HG02840 (cell line): ENCODE data around the gene FRAS1.
"Not testable (repeated sequence)": the region's sequence is repeated elsewhere in the genome, so short reads cannot be mapped to it uniquely, and the experiment has no call there.

Experiments used
- ATAC-seq: cut with Tn5 transposase; IDR thresholded peaks from one replicate; pipeline ENCODE4 v1.9.1; 2021; ENCODE audit warnings: mild to moderate bottlenecking, moderate library complexity, moderate number of reproducible peaks; ENCODE audit not compliant: unreplicated experiment, low FRiP score

Gene FRAS1

DNA sequence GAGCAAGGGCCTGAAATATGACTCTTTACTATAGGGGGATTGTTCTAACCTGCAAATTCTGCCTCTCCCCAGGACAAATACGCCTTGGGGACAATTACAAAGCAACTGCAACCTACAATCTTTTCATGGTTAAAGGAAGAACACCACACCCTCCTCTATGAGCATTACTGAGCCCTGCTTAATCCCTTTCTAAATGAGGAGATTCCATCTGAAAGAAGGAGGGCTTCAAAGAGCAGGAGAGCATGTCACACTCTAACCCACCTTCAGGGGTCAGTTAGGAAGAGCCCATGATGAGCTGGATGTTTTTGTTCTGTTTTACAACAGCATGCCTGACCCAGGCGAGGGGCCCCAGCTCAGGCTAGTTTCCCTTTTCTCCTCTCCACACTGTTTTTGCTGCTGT, 360.5 kb downstream of the FRAS1 start:
- ATAC-seq, result no peak

DNA sequence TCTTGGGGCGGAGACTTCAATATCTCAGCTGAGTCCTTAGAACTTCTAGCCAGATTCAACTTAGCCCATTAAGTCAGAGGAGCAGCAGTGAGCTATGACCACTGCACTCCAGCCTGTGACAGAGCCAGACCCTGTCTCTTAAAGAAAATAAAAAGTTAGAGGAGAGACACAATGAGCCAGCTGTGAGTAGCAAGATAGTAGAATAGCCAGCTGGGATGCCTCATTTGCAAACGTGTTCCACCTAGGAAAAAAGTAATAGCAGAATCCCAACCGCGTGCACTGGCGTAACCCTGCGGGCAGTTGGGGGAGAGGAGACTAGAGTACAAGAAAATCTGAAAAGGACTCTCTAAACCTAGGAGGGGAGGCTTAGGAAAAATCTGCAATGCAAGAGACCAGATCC, 361.3 kb downstream of the FRAS1 start:
- no peak for ATAC-seq

DNA sequence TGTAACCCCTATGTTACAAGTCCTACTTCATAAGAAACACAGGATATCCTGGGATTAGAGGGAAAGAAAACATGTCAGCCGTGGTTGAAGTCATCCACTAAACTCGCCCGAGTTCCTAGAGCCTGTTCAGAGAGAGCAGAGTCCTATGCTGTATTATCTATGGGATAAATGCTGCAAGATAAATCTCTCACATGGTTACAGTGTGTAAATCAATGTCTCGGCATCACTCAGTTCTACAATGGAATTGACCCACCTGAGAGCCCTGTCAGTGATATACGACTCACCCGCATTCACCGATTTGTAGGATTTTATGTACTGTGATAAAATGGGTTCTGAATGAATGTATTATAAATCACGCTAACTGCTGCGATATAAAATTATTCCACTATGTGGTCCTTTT, 366.7 kb downstream of the FRAS1 start:
- no peak for ATAC-seq

DNA sequence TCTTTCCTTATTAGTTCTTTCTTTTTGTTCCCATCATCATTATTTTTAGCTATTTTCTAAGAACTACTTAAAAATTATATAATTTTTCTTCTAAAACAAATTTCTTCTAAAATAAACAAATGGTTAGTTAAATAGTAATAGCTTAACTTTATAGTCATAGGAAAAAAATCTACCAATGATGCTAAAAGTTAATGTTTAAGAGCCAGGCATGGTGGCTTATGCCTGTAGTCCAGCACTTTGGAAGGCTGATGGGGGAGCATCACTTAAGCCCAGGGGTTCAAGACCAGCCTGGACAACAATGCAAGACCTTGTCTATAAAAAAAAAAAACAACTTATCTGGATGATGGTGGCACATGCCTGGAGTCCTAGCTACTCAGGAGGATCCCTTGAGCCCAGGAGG, 367.3 kb downstream of the FRAS1 start:
- ATAC-seq, result no peak

DNA sequence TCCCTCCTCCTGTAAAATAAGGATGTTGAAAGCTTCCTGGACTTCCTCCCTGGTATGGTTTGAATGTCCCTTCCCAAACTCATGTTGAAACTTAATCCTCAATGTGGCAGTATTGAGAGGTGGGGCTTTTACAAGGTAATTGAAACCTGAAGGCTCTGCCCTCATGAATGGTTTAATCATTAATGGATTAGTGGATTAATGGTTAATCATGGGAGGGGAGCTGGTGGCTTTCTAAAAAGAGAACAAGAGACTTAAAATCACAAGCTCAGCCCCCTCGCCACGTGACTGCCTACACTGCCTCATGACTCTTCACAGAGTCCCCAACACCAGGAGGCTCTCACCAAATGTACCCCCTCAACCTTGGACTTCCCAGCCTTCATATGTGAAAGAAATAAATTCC, 369.8 kb downstream of the FRAS1 start:
- no peak for ATAC-seq

DNA sequence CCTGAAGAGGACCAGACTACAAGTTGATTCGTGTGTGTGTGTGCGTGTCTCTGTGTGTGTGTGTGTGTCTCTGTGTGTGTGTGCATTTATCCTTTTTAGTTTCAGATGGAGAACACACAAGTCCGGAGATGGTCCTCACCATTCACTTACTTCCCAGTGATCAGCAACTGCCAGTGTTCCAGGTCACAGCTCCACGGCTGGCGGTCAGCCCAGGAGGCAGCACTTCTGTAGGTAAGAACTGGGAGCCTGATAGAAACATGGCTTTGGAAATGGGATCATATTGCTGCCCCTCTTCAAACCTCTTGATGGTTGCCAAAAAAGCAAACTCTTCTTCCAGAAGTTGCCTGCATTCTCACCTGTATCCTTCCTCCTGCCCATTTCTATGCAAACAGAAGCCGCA, 371.9 kb downstream of the FRAS1 start:
- ATAC-seq, result no peak

DNA sequence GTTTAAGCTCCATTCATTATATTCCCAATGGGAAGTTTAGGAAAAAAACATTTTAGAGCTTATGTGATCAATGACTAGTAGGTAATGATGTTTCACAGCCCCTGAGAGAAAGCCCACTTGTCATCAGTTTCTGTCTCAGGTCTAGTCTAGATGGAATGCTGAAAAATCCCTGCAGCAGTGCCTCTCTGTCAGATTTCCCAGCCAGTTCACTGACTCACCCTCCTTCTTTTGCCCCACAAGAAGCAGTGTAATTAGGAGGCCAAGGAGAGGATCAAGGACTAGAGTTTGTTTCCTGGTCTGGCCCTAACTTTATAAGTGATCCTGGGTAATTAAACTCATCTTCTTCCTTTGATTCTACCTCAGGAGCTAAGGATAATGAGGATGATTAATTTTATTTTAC, 375.8 kb downstream of the FRAS1 start:
- no peak for ATAC-seq

DNA sequence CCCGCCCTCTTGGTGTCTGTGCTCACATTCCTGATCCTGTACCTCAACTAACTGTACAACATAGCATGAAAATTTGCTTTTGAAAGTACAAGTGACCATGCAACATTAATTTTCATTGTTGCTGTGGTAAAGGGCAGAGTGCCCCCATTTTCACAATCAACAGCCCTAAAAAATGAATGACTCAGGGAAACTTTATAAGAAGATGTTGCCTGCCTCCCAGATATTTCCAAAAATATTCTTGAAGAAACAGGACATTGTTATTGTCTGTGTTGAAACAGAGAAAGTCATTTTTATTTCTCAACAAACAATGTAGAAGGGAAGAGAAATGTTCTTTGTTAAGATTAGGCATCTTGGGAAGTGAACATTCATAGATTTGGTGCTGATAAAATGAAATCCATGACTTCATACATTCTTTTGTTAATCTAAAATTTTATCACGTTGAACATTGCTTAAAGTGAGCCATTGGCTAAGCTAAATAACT, 380.5 kb downstream of the FRAS1 start:
- ATAC-seq, result no peak

DNA sequence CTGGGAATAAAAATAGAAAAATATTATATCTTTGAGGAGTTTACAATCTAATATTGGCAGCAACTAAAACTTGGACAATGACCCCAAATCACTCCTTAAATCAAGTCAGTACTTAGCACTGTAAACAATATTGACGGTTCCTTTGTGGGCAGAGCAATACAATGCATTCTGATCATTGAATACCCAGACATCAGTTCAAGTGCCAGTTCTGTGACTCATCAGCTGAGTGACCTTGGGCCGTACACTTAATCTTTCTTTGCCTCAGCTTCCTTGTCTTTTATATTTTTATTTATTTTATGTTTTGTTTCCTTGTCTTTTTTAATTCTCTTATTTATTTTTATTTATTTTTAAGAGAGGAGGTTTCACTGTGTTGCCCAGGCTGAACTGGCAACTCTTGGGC, 382.2 kb downstream of the FRAS1 start:
- no peak for ATAC-seq

DNA sequence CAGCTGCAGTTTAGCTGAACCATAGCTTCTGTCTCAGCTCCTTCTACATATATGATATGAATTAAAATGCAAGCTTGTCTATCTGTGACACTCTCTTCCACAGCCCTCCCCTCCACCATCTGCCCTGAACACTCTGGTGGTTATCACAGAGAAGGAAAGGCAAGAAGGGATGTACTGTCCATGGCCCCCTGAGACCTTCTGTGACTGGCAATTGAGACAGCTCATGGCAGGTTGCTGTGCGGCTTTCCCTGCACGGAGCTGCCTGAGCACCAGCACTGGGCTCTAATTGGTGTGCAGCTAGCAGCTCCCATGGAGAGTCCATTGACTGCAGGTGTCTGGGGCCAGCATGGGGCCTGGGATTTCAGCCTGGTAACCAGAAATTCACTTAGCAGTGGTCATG, 384.6 kb downstream of the FRAS1 start:
- no peak for ATAC-seq

DNA sequence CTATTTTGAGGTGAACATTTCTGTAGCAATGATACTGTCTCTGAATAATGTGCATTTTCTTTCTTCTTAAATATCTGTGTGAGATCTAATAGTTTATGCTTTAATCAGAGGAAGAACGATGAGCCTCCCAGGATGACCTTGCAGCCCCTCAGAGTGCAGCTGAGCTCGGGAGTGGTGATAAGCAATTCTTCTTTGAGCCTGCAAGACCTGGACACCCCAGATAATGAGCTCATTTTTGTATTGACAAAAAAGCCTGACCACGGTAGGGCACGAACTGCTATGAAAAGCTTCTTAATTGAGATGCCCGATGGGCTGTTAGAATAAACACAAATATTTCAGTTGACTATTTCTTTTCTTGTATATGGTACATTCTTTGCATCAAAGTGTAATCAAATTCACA, 389.5 kb downstream of the FRAS1 start:
- ATAC-seq, result no peak

DNA sequence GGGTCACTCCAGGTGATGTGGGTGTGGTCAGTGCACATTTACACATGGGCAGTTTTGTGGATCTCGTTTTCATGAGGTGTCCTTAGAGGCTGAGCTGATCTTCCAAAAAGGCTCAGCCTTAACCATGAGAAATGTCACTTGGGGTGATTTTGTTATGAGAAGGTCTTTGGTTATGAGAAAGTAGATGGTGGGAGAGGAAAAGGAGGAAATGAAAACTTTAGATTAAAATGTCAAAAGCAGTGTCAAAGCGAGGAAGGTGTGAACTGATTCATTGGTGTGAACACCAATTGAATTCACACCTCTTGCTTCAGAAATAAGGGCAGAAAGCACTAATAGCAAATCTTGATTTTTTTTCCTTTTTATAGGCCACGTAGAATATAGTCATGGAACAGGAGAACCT, 394.3 kb downstream of the FRAS1 start:
- no peak for ATAC-seq

DNA sequence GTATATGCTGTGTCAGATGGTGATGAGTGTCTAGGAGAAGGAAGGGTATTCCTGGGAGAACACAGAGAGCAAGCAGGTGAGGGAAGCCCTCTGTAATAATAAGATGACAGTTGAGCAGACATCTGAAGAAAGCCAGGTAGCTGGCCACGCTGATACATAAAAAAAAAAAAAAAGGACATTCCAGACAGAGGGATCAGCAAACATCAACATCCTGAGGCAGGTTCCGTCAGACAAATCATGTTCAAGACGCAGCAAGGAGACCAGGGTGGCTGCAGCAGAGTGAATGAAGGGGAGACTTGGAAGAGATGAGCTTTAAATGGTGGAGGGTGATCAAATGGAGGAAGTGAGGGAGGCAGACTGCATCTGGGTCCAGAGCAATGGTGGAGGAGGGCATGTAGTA, 396.9 kb downstream of the FRAS1 start:
- ATAC-seq, result no peak

DNA sequence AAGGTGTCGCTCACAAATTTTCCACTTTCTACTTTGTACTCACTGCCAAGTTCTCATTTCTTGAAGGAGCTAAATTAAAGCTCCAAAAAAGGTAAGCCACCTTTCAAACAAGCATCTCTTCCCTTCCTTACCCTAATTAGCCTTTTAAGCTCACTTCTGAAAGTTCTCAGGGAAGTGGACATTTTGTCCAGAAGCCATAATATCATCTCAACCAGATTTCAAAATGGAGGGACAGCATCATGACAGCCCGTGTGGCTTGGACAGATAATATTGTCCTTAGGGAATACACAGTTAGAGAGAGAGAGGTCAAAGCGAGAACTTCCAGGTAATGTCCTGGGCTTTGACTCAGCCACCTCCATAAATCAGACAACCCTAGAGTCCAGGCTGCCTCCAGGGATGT, 400.6 kb downstream of the FRAS1 start:
- no peak for ATAC-seq

DNA sequence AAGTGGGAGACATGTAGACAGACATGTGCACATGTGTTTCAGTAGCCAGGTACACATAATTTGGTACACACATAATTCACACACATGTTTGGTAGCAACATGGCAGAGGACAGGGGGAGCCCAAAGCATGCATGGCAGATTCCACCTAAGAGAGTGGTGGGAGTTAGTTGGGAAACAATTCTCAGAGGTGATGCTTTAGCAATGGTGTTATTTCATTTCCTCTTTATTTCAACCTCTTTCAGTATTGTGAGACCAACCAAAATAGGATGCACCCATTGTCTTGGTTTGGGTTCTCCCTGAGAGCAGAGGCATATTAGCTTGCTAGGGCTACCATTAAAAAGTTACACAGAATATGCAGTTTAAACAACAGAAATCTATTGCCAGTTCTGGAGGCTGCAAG, 402.2 kb downstream of the FRAS1 start:
- no peak for ATAC-seq

DNA sequence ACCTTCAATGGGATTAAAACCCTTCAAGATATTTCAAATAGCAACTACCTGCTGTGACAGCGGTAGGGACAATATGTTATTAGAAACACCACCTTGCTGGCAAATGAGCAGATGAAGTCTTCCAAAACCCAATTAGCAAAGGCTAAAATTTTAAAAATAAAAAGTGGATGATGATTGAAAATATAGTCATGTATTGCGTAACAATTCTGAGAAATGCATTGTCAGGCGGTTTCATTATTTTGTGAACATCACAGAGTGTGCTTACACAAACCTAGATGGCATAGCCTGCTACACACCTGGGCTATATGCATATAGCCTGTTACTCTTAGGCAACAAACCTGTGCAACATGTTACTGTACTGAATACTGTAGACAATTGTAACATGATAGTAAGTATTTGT, 403.2 kb downstream of the FRAS1 start:
- no peak for ATAC-seq

DNA sequence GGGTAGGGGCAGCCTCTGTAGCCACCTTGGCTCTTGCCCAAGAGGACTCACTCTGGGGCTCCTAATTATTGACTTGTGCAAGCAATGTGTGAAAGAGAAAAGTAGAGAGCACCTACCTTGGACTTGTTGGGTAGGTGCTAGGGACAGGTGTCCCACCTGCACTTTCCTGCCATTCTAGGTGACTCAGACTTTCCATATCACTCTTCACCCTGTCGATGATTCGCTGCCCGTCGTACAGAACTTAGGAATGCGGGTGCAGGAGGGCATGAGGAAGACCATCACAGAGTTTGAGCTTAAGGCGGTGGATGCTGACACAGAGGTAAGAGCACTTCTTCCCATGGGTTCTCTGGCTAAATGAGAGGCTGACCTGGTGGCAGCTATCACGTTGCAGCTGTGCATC, 407.1 kb downstream of the FRAS1 start:
- no peak for ATAC-seq

DNA sequence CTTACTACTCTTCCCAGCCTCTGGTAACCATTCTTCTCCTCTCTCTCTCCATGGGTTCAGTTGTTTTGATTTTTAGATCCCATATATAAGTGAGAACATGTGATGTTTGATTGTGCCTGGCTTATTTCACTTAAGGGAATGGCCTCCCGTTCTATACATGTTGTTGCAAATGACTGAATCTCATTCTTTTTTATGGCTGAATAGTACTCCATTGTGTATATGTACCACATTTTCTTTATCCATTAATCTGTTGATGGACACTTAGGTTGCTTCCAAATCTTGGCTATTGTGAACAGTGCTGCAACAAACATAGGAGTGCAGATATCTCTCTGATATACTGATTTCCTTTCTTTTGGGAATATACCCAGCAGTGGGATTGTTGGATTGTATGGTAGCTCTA, 410.1 kb downstream of the FRAS1 start:
- not testable (repeated sequence) for ATAC-seq

DNA sequence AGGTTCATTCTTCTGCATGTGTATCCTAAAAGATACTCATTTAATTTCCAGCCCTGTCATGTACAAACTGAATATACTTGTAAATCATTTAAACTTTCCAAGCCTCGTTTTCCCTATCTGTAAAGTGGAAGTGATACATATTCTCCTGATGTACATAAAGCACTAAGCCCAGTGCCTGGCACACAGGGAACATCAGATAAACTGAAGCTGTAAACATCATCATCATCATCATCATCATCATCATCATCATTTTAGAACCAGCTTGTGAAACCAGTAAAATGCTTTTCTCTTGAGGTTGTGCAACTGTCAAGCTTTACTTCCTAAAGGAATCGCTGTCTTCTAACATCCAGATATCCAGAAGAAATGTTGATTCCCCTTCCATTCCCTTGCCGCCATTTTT, 411.1 kb downstream of the FRAS1 start:
- ATAC-seq, result no peak

DNA sequence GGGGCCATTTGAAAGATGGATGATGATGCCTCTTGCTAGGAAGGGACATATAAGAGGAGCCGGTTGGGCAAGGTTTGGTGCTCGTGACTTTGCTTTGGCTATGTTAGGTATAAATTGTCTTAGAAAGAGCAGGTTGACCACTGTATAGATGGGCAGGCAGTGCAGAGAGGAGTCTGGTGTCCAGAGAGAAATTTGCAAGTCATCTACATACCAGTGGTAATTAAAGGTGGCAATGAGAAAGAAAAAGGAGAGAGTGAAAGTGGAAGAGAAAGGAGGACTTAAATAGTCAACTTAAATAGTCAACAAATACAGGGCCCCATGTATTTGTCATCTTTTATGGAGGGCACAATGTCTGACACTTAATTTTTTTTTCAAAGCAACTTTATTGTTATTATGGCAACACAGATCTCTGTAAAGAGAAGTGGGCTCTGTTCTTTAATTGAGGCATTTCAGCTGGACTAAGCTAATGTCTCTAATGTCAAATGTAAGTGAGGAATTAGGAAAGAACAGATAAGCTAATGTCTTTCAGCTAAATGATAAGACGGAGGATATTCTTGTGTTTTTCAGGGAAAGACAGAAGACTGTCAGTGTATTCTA, 419.1 kb downstream of the FRAS1 start:
- no peak for ATAC-seq

DNA sequence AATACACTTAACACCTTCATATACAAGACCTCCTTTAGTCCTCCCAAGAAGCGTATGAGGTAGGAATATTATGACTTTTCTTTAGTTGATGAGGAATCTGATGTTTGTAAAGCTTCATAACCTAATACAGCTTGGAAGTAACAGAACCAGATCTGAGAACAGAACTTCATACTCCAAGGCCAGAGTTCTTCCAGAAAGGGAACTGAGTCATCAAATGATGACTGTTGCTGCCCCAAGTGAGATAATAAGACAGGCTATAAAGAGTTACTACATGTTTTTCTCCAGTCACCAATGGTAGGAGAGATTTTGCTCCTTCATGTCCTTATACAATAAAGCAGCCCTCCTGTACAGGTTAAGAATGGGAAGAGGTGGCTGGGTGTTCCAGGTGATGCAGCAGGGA, 420.2 kb downstream of the FRAS1 start:
- ATAC-seq, result no peak

DNA sequence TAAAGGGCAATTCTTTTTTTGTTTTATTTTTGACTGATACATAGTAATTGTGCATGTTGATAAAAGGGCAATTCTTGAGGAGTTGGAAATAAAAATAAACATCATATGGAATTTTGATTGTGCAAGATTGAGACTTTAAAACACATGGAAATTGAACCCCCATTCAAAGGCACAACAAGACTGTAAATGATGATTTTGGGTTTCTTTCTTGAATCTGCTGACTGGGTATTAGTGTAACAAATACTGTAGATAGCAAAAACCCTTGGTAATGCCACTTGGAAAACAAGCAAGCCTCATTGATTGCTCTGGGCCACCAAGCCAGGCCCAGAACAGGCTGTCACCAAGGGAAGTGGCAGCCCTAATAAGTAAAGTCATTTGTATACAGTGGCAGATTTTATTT, 421.4 kb downstream of the FRAS1 start:
- ATAC-seq, result no peak

DNA sequence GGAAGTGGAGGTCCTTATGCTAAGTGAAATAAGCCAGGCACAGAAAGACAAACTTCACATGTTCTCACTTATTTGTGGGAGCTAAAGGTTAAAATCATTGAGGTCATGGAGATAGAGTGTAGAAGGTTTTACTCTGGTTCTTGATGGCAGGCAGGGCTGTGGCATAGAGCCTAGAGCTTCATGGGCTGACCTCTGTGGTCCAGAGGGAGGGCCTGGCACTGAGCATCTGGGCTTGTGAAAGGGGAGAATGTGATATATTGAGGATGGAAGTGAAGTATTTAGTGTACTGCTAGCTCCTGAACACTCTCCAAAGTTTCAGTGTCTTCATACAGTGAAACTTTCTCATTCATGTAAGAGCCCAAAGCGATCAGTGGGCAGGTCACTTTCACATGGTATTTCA, 423.2 kb downstream of the FRAS1 start:
- no peak for ATAC-seq
